Testis (tissue), 2 donors: ENCODE measurements around the gene DCLK1.

Experiments used
- CTCF ChIP-seq, 3 experiments: fragments of 450-650 bp in 2 of 3; fragments of 200-600 bp in 1 of 3; sonication (generic) in 1 of 3; IDR thresholded peaks; one replicate each; pipeline ENCODE4 v1.5.1; 2016 to 2019; ENCODE audit warnings: antibody characterized with exemption in 3 of 3, mild to moderate bottlenecking in 2 of 3, moderate library complexity in 1 of 3
- POLR2A ChIP-seq: fragments of 450-650 bp; IDR thresholded peaks from one replicate; pipeline ENCODE4 v1.6.1; 2017; ENCODE audit warnings: antibody characterized with exemption, mild to moderate bottlenecking, moderate library complexity

- TF ChIP-seq CTCF (IDR thresholded peaks at IDR 0.05) (no peak), POLR2A (no peak)
Measured at GRCh38 chr13:35984776-35985453, 146.3 kb downstream of the DCLK1 start.
